ENCODE data around the gene EDDM13.

The EDDM13 gene

GRCh38 chr19:56315077-56315828 lies 42.7 kb downstream of the EDDM13 start:
- H3K27ac ChIP-seq = peak overlapping the region; percentile 96
- TF ChIP-seq CTCF (conservative IDR thresholded peaks at IDR 0.05) = no peak

DNA sequence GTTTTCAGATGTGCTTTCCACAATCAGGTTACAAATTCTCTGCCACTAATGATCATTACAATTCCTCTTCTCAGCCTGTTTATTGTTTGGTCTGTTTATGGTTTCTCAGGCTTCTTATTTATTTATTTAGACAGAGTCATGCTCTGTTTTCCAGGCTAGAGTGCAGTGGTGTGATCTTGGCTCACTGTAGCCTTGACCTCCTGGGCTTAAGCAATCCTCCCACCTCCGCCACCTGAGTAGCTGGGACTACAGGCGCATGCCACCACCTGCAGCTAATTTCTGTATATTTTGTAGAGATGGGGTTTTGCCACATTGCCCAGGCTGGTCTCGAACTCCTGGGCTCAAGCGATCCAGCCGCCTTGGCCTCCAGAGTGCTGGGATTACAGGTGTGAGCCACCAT lies 44.2 kb downstream of the EDDM13 start:
- no peak overlapping the region for H3K27ac ChIP-seq
- no peak for TF ChIP-seq CTCF (conservative IDR thresholded peaks at IDR 0.05)

- H3K27ac ChIP-seq = no peak overlapping the region
- TF ChIP-seq CTCF (conservative IDR thresholded peaks at IDR 0.05) = no peak
These were observed 45.2 kb downstream of the EDDM13 start for GRCh38 chr19:56317749-56318148.

DNA sequence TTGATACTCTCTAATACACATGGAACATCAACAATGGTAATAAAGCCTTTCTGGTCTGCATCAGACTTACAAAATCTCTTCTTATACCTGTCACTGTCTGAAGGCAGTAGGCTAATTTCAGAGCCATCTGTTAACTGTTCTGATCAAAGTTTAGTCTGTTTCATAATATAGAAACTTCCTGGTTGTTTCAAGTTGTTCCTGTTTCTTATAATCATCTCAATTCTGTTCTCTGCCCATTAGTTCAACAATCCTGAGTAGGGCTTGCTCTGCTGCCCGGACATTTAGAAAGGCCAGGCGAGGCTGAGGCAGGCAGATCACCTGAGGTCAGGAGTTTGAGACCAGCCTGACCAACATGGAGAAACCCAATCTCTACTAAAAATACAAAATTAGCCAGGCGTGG lies 47.4 kb downstream of the EDDM13 start:
- TF ChIP-seq CTCF (conservative IDR thresholded peaks at IDR 0.05) = no peak

GRCh38 chr19:56321254-56321988 lies 48.9 kb downstream of the EDDM13 start:
- TF ChIP-seq CTCF (conservative IDR thresholded peaks at IDR 0.05) = no peak
- H3K27ac ChIP-seq = no peak overlapping the region

More for the DNA sequence above, 47.4 kb downstream of the EDDM13 start:
- H3K27ac ChIP-seq = no peak overlapping the region

DNA sequence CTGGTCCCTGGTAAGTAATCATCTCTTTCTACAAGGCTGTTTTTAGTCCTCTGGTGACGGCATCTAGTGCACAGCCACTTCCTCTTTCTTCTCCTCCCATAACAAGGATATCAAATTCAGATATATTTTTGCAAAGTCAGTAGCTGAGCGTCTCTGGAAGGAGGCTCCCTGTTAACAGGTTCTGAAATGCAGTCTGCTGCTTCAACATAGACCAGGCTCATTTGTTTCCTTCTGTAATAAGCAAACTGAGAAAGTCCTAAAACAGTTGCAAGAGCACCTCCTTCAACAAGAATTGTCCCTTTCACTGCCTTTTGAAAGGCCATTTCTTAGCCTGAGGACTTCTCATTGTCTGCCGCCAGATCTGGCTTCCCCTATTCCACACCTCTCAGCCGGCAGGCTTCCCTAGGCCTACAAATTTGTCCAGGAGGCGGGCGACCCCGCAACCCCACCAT lies 49.5 kb downstream of the EDDM13 start:
- TF ChIP-seq CTCF (conservative IDR thresholded peaks at IDR 0.05) = no peak
- no peak overlapping the region for H3K27ac ChIP-seq

DNA sequence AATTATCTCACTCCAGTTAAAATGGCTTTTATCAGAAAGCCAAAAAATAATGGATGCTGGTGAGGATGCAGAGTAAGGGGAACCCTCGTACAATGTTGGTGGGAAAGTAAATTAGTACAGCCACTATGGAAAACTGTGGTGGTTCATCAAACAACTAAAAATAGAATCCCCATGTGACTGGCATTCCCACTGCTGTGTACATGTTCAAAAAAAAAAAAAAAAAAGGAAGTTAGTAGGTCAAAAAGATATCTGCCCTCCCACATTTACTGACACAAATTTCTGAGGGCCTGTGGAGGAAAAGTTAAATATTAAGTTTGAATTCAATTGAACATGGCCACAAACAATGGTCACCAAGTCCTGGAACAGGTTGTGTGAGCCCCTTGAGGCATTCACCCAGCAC lies 51.9 kb downstream of the EDDM13 start:
- TF ChIP-seq CTCF (conservative IDR thresholded peaks at IDR 0.05) = no peak
- no peak overlapping the region for H3K27ac ChIP-seq

All from VCaP (cell line).